ENCODE results near the gene RAPGEF1.

Gene RAPGEF1

DNA sequence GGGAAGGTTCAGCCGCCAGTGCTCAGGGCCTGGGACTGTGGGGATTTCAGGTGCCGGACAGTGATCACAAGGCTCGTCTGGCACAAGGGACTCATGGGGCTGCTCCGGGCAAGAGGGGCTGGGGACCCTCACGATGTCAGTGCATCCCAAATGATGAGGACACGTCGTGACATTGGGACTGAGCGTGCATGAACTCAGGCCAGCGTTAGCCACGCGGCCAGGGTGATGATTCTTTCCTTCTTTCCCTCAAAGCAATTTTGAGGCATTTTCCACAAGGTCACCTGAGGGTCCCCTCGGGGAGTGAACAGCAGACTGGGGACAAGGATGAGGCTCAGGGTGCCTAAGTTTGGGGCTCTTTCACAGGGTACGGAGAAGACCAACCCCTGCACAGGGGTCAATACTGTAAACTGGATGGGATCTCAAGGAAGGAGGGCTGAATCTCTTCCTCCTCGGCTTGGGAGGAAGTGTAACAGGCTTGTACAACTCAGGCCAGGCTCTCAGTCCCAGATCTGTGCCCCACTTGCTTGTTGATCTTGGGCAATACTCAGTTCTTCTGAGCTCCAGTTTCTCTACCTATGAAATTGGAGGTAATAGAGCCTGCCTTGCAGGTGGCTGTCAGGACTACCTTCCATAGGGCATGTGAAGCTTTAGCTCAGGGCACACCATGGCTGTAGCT is 116.1 kb downstream of the RAPGEF1 start:
- DNase-seq (ENCODE audit: low read depth) = no peak

GRCh38 chr9:131622523-131622922 is 117.4 kb downstream of the RAPGEF1 start:
- DNase-seq (ENCODE audit: low read depth) = no peak

DNA sequence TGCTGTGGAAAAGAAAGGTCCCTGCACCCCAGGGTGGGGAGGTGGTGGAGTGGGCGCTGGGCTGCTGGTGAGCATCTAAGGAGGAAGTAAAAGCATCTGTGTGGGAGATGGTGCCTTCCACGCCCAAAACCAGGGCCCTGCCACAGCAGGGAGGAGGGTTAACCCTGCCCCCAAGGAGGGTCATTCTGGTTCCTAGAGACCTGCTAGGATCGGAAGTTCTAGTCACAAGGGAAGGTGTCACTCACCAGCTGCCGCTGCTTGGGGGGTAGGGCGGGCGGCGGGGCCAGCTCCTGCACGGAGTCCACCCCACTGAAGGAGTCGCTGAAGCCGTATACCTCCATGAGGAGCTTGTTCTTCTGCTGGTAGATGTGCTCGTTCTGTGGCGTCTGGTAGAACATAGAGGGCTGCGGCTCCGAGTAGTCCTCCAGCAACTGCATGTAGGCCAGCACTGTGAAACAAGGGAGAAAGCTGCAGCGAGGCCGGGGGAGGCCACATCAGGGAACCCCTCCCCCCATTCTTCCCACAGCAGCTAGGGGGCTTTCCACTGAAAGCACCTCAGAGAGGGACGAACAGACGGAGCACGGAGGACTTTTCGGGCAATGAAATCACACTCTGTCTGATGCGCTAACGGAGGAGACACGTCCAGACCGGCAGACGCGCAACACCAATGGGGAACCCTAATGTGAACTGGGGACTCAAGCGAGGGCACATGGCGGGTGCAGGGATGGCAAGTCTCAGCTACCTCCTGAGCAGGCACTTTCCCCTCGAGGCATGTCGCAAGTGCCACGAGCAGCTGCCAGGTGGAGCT is 118.1 kb downstream of the RAPGEF1 start:
- no peak for DNase-seq (ENCODE audit: low read depth)

DNA sequence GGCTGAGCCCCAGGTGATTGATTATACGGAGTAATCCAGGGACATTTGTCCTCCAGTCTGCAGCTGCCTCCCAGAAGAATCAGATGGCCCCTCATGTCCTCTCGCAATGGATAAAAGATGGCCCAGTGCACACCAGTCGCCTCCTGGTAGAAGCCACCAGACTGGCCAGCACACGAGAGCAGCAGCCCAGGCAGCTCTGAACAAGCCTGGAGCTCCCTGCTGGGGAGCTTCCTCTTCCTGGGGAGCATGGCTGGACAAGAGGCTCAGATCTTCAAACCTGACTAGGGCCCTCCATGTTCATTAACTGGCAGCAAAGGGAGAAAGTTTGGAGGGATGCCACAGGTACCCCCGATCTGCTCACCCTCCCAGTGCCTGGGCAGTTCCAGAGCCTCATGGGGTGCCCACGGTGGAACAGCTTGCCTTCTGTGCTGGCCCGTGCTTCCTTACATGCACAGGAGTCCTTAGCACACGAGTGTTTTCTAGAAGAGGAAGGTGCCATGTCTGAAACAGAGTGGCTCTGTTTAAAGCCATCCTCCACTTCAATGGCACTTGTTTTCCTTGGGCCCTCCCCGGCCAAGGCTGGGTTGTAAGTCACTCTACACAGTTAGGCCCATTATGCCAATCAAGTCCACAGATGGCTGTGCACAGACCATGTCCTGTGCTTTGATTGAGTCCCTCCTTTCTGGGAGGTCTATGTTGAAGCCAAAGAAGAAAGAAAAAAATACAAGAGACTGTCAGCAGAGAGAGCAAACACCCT is 118.9 kb downstream of the RAPGEF1 start:
- DNase-seq (ENCODE audit: low read depth) = no peak

DNA sequence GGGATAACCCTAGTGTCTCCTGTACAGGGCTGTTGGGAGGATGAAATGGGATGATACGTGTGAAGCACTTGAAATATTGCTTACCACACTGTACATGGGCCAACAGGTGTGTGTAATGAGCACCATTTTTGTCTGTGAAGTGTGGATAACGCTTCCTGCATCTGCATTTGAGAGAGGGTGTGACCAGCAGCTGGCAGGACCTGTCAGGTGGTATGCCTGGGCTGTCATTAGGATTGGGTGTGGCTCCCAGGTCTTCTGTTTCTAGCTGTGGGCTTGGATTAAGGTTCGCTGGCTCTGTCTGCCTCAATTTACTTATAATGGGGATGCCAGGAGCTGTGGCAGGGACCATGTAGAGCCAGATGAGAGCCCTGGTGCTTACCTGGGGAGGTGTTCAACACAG is 120.2 kb downstream of the RAPGEF1 start:
- no peak for DNase-seq (ENCODE audit: low read depth)

GRCh38 chr9:131618785-131619184 is 121.1 kb downstream of the RAPGEF1 start:
- DNase-seq (ENCODE audit: low read depth) = no peak

GRCh38 chr9:131618071-131618479 is 121.8 kb downstream of the RAPGEF1 start:
- no peak for DNase-seq (ENCODE audit: low read depth)

DNA sequence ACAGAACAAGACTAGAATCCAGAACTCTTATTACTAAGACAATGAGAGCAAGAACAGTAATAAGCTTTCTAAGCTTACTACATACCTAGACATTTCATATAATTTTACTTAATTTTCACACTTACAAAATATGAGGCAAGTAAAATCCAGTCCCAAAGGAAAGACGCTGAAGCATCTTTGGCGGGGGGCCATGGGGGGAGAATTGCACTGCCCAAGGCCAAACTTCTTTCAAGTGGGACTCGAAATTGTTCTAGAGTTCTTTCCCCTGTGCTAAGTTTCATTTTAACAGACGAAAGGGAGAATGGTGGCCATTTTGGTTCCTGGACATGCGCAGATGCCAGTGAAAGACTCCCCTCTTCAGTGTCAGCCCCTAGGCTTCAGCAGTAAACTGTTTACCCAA is 122.3 kb downstream of the RAPGEF1 start:
- no peak for DNase-seq (ENCODE audit: low read depth)

DNA sequence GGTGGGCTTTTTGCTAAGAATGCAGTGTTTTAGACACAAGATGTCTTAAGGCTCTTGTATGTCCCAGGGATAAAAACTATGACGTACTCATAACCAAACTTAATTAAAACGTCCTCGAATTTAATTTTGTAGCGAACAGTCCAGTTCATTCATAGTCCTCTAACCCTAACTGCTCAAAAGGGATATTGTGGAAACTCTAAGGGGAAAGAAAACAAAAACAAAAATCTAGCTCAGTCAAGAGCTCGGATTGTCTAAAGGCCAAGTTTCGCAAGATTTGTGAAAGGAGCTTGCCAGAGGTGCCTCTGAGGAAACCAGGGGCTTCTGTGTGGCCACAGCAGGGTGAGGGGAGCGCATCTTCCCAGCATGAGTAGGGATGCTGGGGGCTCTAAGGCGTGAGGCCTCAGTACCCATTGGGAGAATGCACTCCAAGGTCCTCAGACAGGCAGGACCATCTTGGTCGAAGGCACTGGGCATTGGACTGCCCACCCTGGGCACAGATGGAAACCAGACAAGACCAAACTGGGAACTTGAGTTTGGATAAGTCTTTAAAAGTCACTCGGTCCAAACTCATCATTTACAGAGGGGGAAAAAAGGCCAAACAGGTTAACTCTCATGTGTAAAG is 122.8 kb downstream of the RAPGEF1 start:
- no peak for DNase-seq (ENCODE audit: low read depth)

DNA sequence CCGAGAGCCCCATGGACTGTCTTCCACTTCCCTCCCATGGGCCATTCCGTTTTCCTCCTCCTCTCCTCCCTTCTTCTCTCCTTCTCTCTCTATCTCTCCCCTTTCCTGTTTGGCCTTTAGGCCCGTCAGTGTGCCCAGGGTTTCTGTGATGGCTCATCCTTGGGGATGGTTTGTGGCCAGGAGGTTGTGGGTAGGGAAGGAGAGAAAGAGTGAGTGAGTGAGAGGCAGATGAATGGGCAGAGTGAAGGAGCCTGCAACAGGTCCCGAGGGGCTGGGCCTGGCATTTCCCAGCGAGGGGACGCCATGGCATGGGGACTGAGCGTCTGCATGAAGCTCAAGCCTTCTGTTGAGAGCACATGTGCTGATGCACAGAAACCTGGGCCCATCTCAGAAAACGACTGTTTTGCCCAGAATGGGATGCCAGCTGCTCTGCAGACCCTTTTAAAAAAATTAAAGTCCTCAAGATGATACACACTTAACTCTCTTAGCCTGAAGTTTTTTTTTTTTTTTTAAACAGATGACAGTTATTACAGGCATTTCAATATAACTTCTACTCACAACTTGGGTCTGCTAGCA is 125.4 kb downstream of the RAPGEF1 start:
- DNase-seq (ENCODE audit: low read depth) = no peak

GRCh38 chr9:131613921-131614320 is 126.0 kb downstream of the RAPGEF1 start:
- no peak for DNase-seq (ENCODE audit: low read depth)

- no peak for DNase-seq (ENCODE audit: low read depth)
These were observed 127.0 kb downstream of the RAPGEF1 start for GRCh38 chr9:131612851-131613250.

- no peak for DNase-seq (ENCODE audit: low read depth)
These were observed 128.1 kb downstream of the RAPGEF1 start for GRCh38 chr9:131611586-131612315.

DNA sequence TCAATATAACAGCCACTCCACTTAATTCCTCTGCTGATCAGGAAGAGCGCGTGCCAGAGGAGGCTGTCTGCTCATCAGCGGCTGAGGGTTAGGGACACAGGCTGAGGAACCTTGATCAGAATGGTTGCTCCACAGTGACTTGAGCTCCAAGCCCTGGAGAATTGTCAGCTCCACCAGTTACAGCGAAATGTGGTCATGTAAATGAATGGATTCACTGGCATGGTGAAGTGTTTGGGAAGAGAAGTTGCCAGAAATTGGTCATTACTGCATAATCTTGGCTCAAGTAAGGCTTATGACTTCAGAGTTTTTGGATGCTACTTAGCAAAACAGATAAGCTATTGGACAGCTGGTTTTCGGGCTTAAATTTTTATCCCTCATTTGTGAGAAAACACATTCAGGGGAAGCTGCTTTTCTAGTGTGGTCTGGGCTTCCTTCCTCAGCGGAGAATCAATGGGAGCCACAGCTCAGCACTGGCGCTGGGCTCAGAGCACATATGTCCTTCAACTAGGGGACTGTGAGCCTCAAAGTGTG is 129.6 kb downstream of the RAPGEF1 start:
- DNase-seq (ENCODE audit: low read depth) = no peak

GRCh38 chr9:131609099-131609830 is 130.6 kb downstream of the RAPGEF1 start:
- DNase-seq (ENCODE audit: low read depth) = no peak

GRCh38 chr9:131608493-131609037 is 131.3 kb downstream of the RAPGEF1 start:
- no peak for DNase-seq (ENCODE audit: low read depth)

DNA sequence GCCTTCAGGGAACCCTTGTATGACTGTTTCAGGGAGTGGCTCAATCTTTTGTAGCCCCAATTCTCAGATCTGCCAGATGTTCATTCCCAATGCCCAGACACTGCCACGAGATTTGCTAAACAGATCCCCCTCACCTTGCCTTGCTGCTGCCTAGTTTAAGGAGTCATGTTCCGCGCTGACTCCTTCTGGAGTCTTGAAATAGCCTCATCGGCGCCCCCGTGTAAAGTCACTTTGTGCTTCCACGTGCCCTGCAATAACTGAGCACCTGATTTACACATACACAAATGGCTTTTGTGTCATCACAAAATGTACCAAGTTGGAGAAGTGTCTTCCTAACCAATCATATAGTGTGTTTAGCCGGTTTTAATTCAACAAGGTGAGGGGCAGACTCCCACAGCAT is 132.3 kb downstream of the RAPGEF1 start:
- no peak for DNase-seq (ENCODE audit: low read depth)

- no peak for DNase-seq (ENCODE audit: low read depth)
These were observed 132.8 kb downstream of the RAPGEF1 start for GRCh38 chr9:131606896-131607567.

- no peak for DNase-seq (ENCODE audit: low read depth)
These were observed 133.9 kb downstream of the RAPGEF1 start for GRCh38 chr9:131605770-131606590.

Data from stimulated activated CD8-positive, alpha-beta memory T cell treated with anti-CD3 and anti-CD28 coated beads, Interleukin-4, amount 100 ng/mL, for 24 hours (primary cell).